Gastrocnemius medialis (tissue), 4 donors: ENCODE data around the gene SLC44A1. TPM values are rescaled to one million over a fixed set of nuclear protein-coding genes. Genes with fewer than 3 reads are reported as not detected.

Source experiments
- ATAC-seq, 2 donors: fragments of 150-250 bp; one replicate each; pipeline ENCODE4 v1.9.1; 2016
- DNase-seq, 2 donors: peaks; one replicate each; pipeline ENCODE4 v3.0.0-alpha.2; 2019
- H3K27ac ChIP-seq, 4 donors: fragments of 200-600 bp; sonication (generic); 1 replicate in 1 of 4; 2 replicates in 3 of 4; pipeline ENCODE4 v1.5.1; 2016 to 2018; ENCODE audit warnings: mild to moderate bottlenecking in 2 of 4, moderate library complexity in 1 of 4
- H3K27me3 ChIP-seq, 3 donors: fragments of 200-600 bp; sonication (generic) in 2 of 3; 1 replicate in 1 of 3; 2 replicates in 2 of 3; pipeline versions ENCODE4 v1.5.1 to v1.6.0; 2016 to 2019; ENCODE audit warnings: mild to moderate bottlenecking in 1 of 3, moderate library complexity in 1 of 3
- H3K36me3 ChIP-seq, 2 donors: fragments of 200-600 bp; sonication (generic) in 1 of 2; one replicate each; pipeline ENCODE4 v1.5.1; 2017 to 2018
- H3K4me1 ChIP-seq, 2 donors: fragments of 200-600 bp; sonication (generic) in 1 of 2; one replicate each; pipeline ENCODE4 v1.5.1; 2016 to 2017; ENCODE audit warnings: mild to moderate bottlenecking in 2 of 2
- H3K4me3 ChIP-seq, 4 donors: fragments of 200-600 bp; sonication (generic) in 3 of 4; 1 replicate in 1 of 4; 2 replicates in 3 of 4; pipeline ENCODE4 v1.5.1; 2016 to 2019; ENCODE audit warnings: mild to moderate bottlenecking in 2 of 4
- H3K9me3 ChIP-seq, 3 donors: fragments of 200-600 bp; sonication (generic) in 2 of 3; 1 replicate in 1 of 3; 2 replicates in 2 of 3; pipeline ENCODE4 v1.5.1; 2016 to 2019
- CTCF ChIP-seq, 5 experiments: fragments of 450-650 bp in 3 of 5; fragments of 200-600 bp in 2 of 5; sonication (generic) in 2 of 5; IDR thresholded peaks in 4 of 5; conservative IDR thresholded peaks in 1 of 5; 1 replicate in 4 of 5; 2 replicates in 1 of 5; pipeline ENCODE4 v1.5.1; 2016 to 2019; ENCODE audit warnings: antibody characterized with exemption in 5 of 5, mild to moderate bottlenecking in 3 of 5, moderate library complexity in 3 of 5
- POLR2A ChIP-seq, 2 donors: fragments of 450-650 bp; IDR thresholded peaks; one replicate each; pipeline ENCODE4 v1.6.1; 2017; ENCODE audit warnings: antibody characterized with exemption in 2 of 2, mild to moderate bottlenecking in 2 of 2, moderate library complexity in 2 of 2
- in situ Hi-C, 4 donors: fragments of 200-750 bp; cut with MboI; loops; one replicate each; pipeline versions ENCODE4 v1.15.0 to v1.8.0; 2017; ENCODE audit warnings: low sequenced_read_pairs in 4 of 4
- intact Hi-C: fragments of 100-400 bp; cut with DNase I; formaldehyde crosslinking; loops from one replicate; pipeline ENCODE4 v1.15.1; 2023; ENCODE audit warnings: low total_unique reads
- total RNA-seq, 4 donors: library from RNA; depleted of rRNA; stranded (reverse); fragments of >200 nt; gene quantifications; one replicate each; pipeline versions ENCODE4 v1.1.0 to v1.2.3, GENCODE V29; 2016

SLC44A1 gene
- total RNA-seq, 4 donors from 2014 or later = 5.4 to 15.9 (median 11.3) TPM

GRCh38 chr9:105328872-105329718, 84.6 kb downstream of the SLC44A1 start:
- peak overlapping the region; percentile 15 to 36 (median 30) for H3K4me3 ChIP-seq
- no peaks in the 10 kb centered on the region for H3K27me3 ChIP-seq
- in situ Hi-C loops (no loop called here), intact Hi-C loops (no loop called here)
- ATAC-seq (peak; percentile 56 to 74), DNase-seq (peak in 1 of 2 donors; percentile 11)
- H3K36me3 ChIP-seq = no peaks in the 10 kb centered on the region
- no peaks in the 10 kb centered on the region for H3K9me3 ChIP-seq
- no peak for TF ChIP-seq CTCF (IDR thresholded peaks at IDR 0.05 in 4 of 5, conservative IDR thresholded peaks at IDR 0.05 in 1 of 5)
- TF ChIP-seq POLR2A (IDR thresholded peaks at IDR 0.05) = no peak
- H3K27ac ChIP-seq = peak overlapping the region in 2 of 4 donors; percentile 19 to 54
- peaks cover 0 to 9% of the 10 kb centered on the region in 2 donors for H3K4me1 ChIP-seq

DNA sequence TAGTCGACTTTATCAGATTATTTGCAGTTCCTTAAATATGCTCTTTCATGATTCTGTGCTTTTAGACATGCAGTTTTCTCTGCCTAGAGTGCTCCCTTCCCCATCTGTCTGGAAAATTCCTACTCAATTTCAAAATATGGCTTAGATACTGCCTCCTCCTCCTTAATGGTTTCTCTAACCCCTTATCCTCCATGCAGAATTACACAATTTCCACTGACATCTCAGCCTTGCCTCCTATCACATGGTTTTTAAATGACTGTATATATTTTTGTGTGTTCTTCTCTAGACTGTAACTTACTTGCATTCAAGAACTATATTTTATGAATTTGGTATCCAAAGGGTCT, 85.2 kb downstream of the SLC44A1 start:
- no peaks in the 10 kb centered on the region for H3K27me3 ChIP-seq
- H3K4me3 ChIP-seq = peak overlapping the region in 2 of 4 donors; percentile 30 to 36
- TF ChIP-seq POLR2A (IDR thresholded peaks at IDR 0.05) = no peak
- TF ChIP-seq CTCF (IDR thresholded peaks at IDR 0.05 in 4 of 5, conservative IDR thresholded peaks at IDR 0.05 in 1 of 5) = no peak
- intact Hi-C loops = no loop called here
- DNase-seq (no peak), ATAC-seq (no peak)
- in situ Hi-C loops = no loop called here
- no peaks in the 10 kb centered on the region for H3K36me3 ChIP-seq
- H3K9me3 ChIP-seq = no peaks in the 10 kb centered on the region
- H3K27ac ChIP-seq = peak overlapping the region in 2 of 4 donors; percentile 19 to 54
- peaks cover 0 to 9% of the 10 kb centered on the region in 2 donors for H3K4me1 ChIP-seq

- H3K4me1 ChIP-seq = peaks cover 0 to 9% of the 10 kb centered on the region in 2 donors
- TF ChIP-seq CTCF (IDR thresholded peaks at IDR 0.05 in 4 of 5, conservative IDR thresholded peaks at IDR 0.05 in 1 of 5) (no peak), POLR2A (IDR thresholded peaks at IDR 0.05) (no peak)
- intact Hi-C loops (no loop called here), in situ Hi-C loops (no loop called here)
- no peak overlapping the region for H3K4me3 ChIP-seq
- H3K36me3 ChIP-seq = no peaks in the 10 kb centered on the region
- DNase-seq (no peak), ATAC-seq (no peak)
- no peaks in the 10 kb centered on the region for H3K9me3 ChIP-seq
- no peak overlapping the region for H3K27ac ChIP-seq
- H3K27me3 ChIP-seq = no peaks in the 10 kb centered on the region
These were observed 85.8 kb downstream of the SLC44A1 start for GRCh38 chr9:105330201-105330600.

DNA sequence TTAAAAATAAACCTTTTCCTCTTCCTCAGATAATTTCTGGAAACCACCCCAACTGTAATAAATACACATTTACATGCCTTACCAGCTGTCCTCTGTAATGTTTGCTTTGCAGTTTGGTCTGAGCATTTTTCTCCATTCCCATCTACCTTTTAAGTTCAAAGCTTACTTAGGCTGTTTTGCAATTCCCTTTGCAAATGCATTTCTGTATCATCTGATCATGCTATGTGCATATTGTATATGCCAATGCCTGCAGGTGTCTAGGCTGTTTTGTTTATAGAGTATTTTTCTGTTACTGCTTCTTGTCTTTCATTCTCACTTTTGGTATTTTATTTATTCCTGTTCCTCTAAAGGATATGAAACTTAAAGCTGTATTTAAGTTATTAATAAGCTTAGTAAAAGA, 86.3 kb downstream of the SLC44A1 start:
- in situ Hi-C loops (no loop called here), intact Hi-C loops (no loop called here)
- H3K27ac ChIP-seq = no peak overlapping the region
- H3K9me3 ChIP-seq = no peaks in the 10 kb centered on the region
- no peaks in the 10 kb centered on the region for H3K27me3 ChIP-seq
- TF ChIP-seq POLR2A (IDR thresholded peaks at IDR 0.05) (no peak), CTCF (IDR thresholded peaks at IDR 0.05 in 4 of 5, conservative IDR thresholded peaks at IDR 0.05 in 1 of 5) (no peak)
- DNase-seq (no peak), ATAC-seq (no peak)
- no peaks in the 10 kb centered on the region for H3K36me3 ChIP-seq
- H3K4me1 ChIP-seq = peaks cover 0 to 9% of the 10 kb centered on the region in 2 donors
- H3K4me3 ChIP-seq = no peak overlapping the region
